NCI-H2196 (cell line): Measurements from ENCODE around the gene BPTF.
"Not testable (repeated sequence)": the region's sequence is repeated elsewhere in the genome, so short reads cannot be mapped to it uniquely, and the experiment has no call there.

Experiments
- DNase-seq: peaks from one replicate; lab custom pipeline; 2025; ENCODE audit not compliant: unreplicated experiment; lab: John Stamatoyannopoulos, UW

Gene BPTF, protein sequence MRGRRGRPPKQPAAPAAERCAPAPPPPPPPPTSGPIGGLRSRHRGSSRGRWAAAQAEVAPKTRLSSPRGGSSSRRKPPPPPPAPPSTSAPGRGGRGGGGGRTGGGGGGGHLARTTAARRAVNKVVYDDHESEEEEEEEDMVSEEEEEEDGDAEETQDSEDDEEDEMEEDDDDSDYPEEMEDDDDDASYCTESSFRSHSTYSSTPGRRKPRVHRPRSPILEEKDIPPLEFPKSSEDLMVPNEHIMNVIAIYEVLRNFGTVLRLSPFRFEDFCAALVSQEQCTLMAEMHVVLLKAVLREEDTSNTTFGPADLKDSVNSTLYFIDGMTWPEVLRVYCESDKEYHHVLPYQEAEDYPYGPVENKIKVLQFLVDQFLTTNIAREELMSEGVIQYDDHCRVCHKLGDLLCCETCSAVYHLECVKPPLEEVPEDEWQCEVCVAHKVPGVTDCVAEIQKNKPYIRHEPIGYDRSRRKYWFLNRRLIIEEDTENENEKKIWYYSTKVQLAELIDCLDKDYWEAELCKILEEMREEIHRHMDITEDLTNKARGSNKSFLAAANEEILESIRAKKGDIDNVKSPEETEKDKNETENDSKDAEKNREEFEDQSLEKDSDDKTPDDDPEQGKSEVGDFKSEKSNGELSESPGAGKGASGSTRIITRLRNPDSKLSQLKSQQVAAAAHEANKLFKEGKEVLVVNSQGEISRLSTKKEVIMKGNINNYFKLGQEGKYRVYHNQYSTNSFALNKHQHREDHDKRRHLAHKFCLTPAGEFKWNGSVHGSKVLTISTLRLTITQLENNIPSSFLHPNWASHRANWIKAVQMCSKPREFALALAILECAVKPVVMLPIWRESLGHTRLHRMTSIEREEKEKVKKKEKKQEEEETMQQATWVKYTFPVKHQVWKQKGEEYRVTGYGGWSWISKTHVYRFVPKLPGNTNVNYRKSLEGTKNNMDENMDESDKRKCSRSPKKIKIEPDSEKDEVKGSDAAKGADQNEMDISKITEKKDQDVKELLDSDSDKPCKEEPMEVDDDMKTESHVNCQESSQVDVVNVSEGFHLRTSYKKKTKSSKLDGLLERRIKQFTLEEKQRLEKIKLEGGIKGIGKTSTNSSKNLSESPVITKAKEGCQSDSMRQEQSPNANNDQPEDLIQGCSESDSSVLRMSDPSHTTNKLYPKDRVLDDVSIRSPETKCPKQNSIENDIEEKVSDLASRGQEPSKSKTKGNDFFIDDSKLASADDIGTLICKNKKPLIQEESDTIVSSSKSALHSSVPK (N-terminal part only)

DNA sequence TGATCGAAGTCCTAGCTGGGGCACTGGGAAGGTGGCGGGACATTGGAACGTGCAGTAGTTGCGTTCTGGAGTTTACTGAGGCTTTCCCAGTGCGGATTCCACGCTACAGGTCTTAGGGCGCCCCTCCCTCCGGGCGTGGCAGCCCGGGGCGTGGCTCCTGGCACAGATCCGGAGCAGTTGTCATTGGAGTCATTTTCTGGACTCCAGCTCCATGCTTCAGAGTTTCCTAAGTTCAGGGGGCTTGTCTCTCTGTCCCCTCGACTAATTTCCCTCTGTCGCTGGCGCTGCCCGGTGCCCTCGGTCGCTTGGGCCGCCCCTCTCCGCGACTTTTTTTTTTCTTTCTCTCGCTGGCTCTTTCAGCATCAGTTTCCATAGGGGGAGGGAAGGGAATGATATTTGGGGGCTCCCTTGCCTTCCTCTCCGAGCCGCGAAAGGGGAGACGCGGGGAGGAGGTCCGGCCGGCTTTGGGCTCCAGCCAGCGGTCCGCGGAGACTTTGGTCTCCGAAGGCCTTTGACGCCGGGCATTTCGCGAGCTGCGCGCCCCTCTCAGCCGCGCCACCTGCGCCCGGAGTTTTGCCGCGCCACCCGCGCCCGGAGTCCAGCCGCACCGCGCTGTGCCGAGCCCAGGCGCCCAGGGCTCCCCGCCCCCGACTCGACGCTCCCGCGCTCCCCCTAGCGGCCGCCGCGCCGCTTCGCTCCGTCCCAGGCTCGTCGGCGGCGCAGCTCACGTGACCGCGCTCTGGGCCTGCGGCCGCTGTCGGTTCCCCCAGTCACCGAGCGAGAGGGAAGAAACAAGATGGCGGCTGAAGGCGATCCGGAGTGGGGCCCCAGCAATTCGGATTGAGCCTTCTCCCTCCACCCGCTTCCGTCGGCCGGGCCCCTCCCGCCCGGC lies at the start of gene BPTF:
BPTF (plus strand) TSS at position 769 of the 892 bp plus-strand sequence. CDS start 222 bp downstream, outside the sequence.
- DNase-seq, result peak; percentile 94

- DNase-seq, result peak; percentile 55
These were observed 46.1 kb upstream of the BPTF start for GRCh38 chr17:67779098-67779672.

GRCh38 chr17:67784364-67785121 lies 40.8 kb upstream of the BPTF start:
- no peak for DNase-seq

DNA sequence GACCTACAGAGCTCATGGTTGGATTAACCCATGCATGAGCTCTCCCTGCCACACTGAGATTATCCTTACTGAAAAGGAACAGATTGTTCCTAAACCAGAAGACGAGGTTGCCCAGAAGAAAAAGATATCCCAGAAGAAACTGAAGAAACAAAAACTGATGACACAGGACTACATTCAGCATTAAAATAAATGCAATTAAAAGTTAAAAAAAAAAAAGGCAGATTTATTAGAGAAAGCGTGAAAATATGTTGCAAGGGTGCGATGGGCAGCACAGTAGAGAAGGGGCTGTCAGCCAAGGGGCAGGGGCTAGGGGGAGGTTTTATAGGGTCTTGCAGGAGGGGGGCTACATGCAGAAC lies 40.2 kb upstream of the BPTF start:
- no peak for DNase-seq

GRCh38 chr17:67785504-67785903 lies 39.8 kb upstream of the BPTF start:
- no peak for DNase-seq

DNA sequence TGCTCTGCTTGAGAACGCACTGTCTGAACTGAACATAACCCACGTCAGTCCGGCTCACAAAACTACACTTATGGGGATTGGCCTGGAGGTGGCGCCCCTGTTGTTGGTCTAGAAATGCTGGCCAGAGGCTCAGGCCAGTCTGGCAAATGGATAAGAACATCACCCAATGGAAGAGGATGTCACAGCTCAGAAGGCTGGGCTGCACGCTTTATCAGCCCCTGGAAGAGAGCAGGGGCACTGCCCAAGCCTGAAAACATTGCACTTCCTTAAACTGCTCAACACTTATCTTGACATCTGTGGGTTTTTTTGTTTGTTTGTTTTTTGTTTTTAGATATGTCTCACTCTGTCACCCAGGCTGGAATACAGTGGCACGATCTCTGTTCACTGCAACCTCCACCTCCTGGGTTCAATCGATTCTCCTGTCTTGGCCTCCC lies 24.8 kb upstream of the BPTF start:
- peak; percentile 66 for DNase-seq

DNA sequence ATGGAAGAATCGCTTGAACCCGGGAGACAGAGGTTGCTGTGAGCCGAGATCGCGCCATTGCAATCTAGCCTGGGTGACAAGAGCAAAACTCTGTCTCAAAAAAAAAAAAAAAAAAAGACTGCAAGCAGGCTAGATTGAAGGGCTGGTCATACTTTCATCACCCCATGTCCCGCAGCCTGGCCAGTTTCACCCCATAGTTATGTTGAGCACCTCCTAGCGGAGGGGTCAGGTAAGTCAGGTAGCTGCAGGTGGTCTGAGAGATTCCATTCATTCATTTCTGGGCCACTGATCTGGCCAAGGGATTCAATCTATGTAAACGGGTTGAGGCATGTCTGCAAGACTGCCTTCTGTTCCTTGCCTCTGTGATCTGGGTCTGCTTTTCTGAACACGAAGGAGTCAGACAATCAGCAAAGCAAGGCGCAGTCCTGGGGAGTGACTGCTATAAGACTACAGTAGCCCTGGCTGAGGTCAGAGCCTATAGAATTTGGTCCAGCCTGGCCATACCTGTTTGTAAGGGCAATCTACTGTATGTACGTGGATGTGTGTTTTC lies 23.6 kb upstream of the BPTF start:
- DNase-seq, result no peak

DNA sequence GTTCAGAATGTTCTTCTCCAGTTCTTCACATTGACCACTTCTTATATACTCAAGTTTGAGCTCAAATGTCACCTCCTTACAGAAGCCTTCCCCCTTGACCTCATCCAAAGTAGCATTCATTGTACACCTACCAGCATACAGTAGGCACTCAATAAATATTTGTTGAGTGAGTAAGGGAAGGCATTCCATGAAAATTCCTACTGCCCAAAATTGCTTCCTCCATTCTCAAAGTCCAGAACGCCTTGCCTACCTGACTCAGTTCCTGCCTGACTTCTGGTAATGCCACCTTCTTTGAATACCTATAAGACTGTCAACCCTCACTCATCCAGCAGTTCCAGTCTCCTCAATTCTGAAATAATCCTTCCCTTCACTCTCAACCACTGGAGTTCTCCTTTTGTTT lies 14.8 kb upstream of the BPTF start:
- DNase-seq, result no peak

- not testable (repeated sequence) for DNase-seq
These were observed 12.9 kb upstream of the BPTF start for GRCh38 chr17:67812380-67812779.

DNA sequence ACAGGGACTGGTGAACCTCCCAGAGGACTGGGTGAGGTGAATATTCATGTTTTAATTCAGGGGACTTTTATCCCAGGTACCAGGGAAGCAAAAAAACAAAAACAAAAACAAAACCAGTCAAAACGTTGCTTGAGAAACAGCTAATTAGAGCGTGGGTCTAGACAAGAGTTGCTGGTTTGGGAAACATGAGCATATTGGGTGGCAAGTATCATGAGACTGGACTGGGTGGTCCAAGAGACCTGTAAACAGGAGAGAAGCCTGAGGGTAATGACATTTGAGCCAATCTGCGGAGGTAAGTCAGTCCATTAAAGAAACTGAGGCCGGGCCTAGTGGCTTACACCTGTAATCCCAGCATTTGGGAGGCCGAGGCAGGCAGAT lies 11.5 kb upstream of the BPTF start:
- DNase-seq, result no peak

DNA sequence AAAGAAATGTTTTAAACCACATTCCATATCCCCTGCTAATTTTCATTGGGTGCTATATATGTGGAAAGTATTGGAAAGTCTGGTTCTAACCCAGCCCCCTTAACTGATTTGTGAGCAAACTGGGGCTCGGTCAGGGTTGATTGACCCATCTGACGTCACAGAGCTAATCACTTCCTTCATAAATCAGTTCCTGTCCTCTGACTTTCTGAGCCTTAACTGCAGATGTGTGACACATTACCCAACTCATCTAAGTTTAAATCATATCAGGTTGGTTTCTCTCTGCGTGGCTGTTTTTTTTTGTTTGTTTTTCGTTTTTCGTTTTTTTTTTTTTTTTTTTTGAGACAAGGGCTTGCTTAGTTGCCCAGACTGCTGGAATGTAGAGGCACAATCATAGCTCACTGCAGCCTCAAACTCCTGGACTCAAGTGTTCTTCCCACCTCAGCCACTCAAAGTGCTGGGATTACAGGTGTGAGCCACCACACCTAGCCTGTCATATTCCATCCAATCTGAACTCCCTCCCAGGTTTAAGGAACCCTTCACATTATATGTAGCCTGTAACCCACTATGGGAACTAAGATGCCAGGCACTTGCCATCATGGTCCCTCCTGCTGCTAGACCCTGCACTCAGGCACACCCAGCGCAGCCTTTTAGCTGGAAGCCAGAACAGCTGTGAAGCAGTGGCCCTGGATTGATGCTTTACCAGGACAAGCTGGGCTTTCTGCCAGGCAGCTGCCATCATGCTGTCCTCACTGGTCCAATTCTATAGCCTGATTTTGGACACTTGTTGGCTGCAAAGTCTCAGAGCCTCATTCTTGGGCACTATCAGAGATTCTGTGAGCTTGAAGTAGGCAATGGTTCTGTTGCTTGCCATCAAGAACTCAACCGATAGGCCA lies 6.9 kb upstream of the BPTF start:
- no peak for DNase-seq

GRCh38 chr17:67819722-67820121 lies 5.6 kb upstream of the BPTF start:
- no peak for DNase-seq

GRCh38 chr17:67821871-67822367 lies 3.4 kb upstream of the BPTF start:
- DNase-seq, result no peak

GRCh38 chr17:67825627-67826601 lies 611 bp downstream of the BPTF start:
- DNase-seq, result peak; percentile 7

DNA sequence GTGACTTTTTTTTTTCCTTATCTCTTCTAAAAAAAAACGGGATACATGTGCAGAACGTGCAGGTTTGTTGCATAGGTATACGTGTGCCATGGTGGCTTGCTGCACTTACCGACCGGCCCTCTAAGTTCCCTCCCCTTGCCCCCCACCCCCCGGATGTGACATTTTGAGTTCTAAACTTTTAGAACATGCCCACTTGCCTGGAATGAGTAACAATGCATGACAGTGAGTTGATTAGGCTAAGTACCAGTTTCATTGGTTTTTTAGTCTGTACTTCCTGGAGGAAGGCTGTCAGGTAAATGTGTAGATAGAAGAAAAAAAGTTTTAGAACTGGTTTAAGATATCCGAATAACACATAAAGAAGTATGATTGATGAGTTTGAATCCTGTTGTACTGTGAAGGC lies 4.0 kb downstream of the BPTF start:
- no peak for DNase-seq

GRCh38 chr17:67830440-67830839 lies 5.1 kb downstream of the BPTF start:
- peak; percentile 7 for DNase-seq

GRCh38 chr17:67831268-67831667 lies 6.0 kb downstream of the BPTF start:
- no peak for DNase-seq
